K562 (cell line): ENCODE data around the gene PIGQ. TPM values are rescaled to one million over a fixed set of nuclear protein-coding genes. Genes with fewer than 3 reads are reported as not detected.

Source experiments
- CBFA2T2 ChIP-seq: fragments of 450-650 bp; conservative IDR thresholded peaks from 2 replicates; pipeline ENCODE4 v1.6.1; 2017; ENCODE audit warnings: mild to moderate bottlenecking
- CREB1 ChIP-seq, 2 experiments: sonication (generic) in 1 of 2; formaldehyde crosslinking in 1 of 2; IDR thresholded peaks; 2 replicates each; pipeline versions ENCODE4 v1.6.1 to v1.8.0; 2012 to 2022; ENCODE audit warnings: inconsistent platforms in 1 of 2, mild to moderate bottlenecking in 1 of 2, missing genetic modification reagents in 1 of 2, moderate library complexity in 1 of 2
- DDX20 ChIP-seq: fragments of 450-650 bp; IDR thresholded peaks from 2 replicates; pipeline ENCODE4 v1.6.1; 2016; ENCODE audit warnings: missing genetic modification characterization, low read depth, mild to moderate bottlenecking, missing compliant biosample characterization, moderate library complexity
- DPF2 ChIP-seq: fragments of 450-650 bp; IDR thresholded peaks from 2 replicates; pipeline ENCODE4 v1.6.1; 2016
- GMEB1 ChIP-seq: fragments of 250-450 bp; sonication (Bioruptor Pico); IDR thresholded peaks from 2 replicates; pipeline ENCODE4 v1.4.0; 2020; ENCODE audit warnings: mild to moderate bottlenecking
- HCFC1 ChIP-seq: IDR thresholded peaks from 2 replicates; pipeline ENCODE4 v1.6.1; 2012; ENCODE audit warnings: low read depth, low read length, improper control_type of control experiment
- MAZ ChIP-seq, 2 experiments: fragments of 450-650 bp in 1 of 2; sonication (generic) in 1 of 2; formaldehyde crosslinking; IDR thresholded peaks in 1 of 2; conservative IDR thresholded peaks in 1 of 2; 2 replicates each; pipeline versions ENCODE4 v1.4.0 to v1.5.0; 2020; ENCODE audit warnings: mild to moderate bottlenecking in 1 of 2, missing genetic modification reagents in 1 of 2
- MEIS2 ChIP-seq: fragments of 450-650 bp; IDR thresholded peaks from 2 replicates; pipeline ENCODE4 v1.6.1; 2014; ENCODE audit warnings: mild to moderate bottlenecking; ENCODE audit not compliant: partially characterized antibody
- MLLT1 ChIP-seq, 2 experiments: fragments of 450-650 bp; IDR thresholded peaks; 2 replicates each; pipeline ENCODE4 v1.6.1; 2016
- PBX2 ChIP-seq, 2 experiments: IDR thresholded peaks in 1 of 2; conservative IDR thresholded peaks in 1 of 2; 2 replicates each; pipeline ENCODE4 v1.6.1; 2016; ENCODE audit warnings: low read depth in 2 of 2, mild to moderate bottlenecking in 1 of 2, missing compliant biosample characterization in 1 of 2, missing genetic modification characterization in 1 of 2, moderate library complexity in 1 of 2
- SNAPC5 ChIP-seq: fragments of 250-450 bp; sonication (Bioruptor Pico); IDR thresholded peaks from 2 replicates; pipeline ENCODE4 v1.8.0; 2021; ENCODE audit warnings: moderate library complexity, mild to moderate bottlenecking, inconsistent platforms
- TBL1XR1 ChIP-seq, 2 experiments: IDR thresholded peaks; 2 replicates each; pipeline ENCODE4 v1.6.1; 2012; ENCODE audit warnings: improper control_type of control experiment in 2 of 2, low read length in 2 of 2, mild to moderate bottlenecking in 1 of 2
- YY1 ChIP-seq, 3 experiments: IDR thresholded peaks; 2 replicates each; pipeline ENCODE4 v1.6.1; 2011; ENCODE audit warnings: low read length in 2 of 3, mild to moderate bottlenecking in 2 of 3, moderate library complexity in 2 of 3, borderline replicate concordance in 1 of 3, control low read depth in 1 of 3, low read depth in 1 of 3; ENCODE audit not compliant: insufficient read depth in 3 of 3, insufficient replicate concordance in 2 of 3, control insufficient read depth in 1 of 3, insufficient read length in 1 of 3; ENCODE audit errors: extremely low read depth in 1 of 3
- ZBTB2 ChIP-seq: fragments of 450-650 bp; IDR thresholded peaks from 2 replicates; pipeline ENCODE4 v1.6.1; 2016; ENCODE audit warnings: antibody characterized with exemption
- ZNF639 ChIP-seq, 2 experiments: fragments of 200-800 bp in 1 of 2; sonication (Bioruptor generic) in 1 of 2; sonication (generic) in 1 of 2; formaldehyde crosslinking in 1 of 2; IDR thresholded peaks in 1 of 2; conservative IDR thresholded peaks in 1 of 2; 2 replicates each; pipeline versions ENCODE4 v1.5.0 to v1.6.1; 2016 to 2020; ENCODE audit warnings: missing compliant biosample characterization in 1 of 2, missing genetic modification characterization in 1 of 2, missing genetic modification reagents in 1 of 2
- polyA plus RNA-seq, 8 experiments: library from polyadenylated mRNA; depleted of rRNA in 4 of 8; stranded (reverse) in 5 of 8; unstranded in 3 of 8; fragments of >200 nt; fragmentation: Nextera tagmentation in 2 of 8; fragmentation: Illumina TruSeq in 1 of 8; extraction: Ambion mirVana in 2 of 8; extraction: Trizol in 1 of 8; gene quantifications; 2 replicates each; pipeline versions ENCODE4 v1.2.1 to v1.2.3, GENCODE V29; 2011 to 2014; ENCODE audit warnings: inconsistent platforms in 1 of 8, missing spikeins in 1 of 8
- total RNA-seq, 7 experiments: library from RNA; depleted of rRNA in 6 of 7; stranded (reverse); fragments of >200 nt in 6 of 7; fragmentation: Illumina TruSeq in 2 of 7; extraction: Trizol in 2 of 7; gene quantifications; 2 replicates each; pipeline versions ENCODE4 v1.2.1 to v1.2.3, GENCODE V29; 2011 to 2021; ENCODE audit warnings: low replicate concordance in 1 of 7

PIGQ gene
- total and polyA plus RNA-seq, 9 of the 15 experiments (the other 6 are each of a cell fraction or from before 2014, with no cell fraction given): 0.20 to 49.6 (median 11.7) TPM

- TF ChIP-seq MLLT1 (IDR thresholded peaks at IDR 0.05): peak; percentile 18 to 86; a peak in 2 of 4 replicates
- peak; percentile 43 to 54; a peak in 2 of 4 replicates for TF ChIP-seq MAZ (CRISPR knock-in tag; conservative IDR thresholded peaks at IDR 0.05 in 1 of 2, IDR thresholded peaks at IDR 0.05 in 1 of 2)
- 0 out of 2 replicates have a peak, but pooled peaks have one; percentile 18 for TF ChIP-seq DPF2
- peak in 1 of 3 experiments; percentile 26 for TF ChIP-seq YY1 (IDR thresholded peaks at IDR 0.05; ENCODE audit: borderline replicate concordance in 1 of 3, control insufficient read depth in 1 of 3, extremely low read depth in 1 of 3, insufficient read depth in 3 of 3, insufficient read length in 1 of 3, insufficient replicate concordance in 2 of 3, low read depth in 1 of 3, low read length in 2 of 3)
- peak; percentile 71; the same call in 1 of the 2 replicates for TF ChIP-seq CREB1 (IDR thresholded peaks at IDR 0.05)
- peak; percentile 78 for TF ChIP-seq CREB1 (CRISPR knock-in tag; IDR thresholded peaks at IDR 0.05)
- peak; percentile 31 for TF ChIP-seq MEIS2
- TF ChIP-seq ZBTB2: peak; percentile 54; the same call in 1 of the 2 replicates
- TF ChIP-seq SNAPC5: no peak
- no peak for TF ChIP-seq DDX20 (tag)
- no peak for TF ChIP-seq CBFA2T2
- TF ChIP-seq ZNF639 (CRISPR knock-in tag; conservative IDR thresholded peaks at IDR 0.05 in 1 of 2, IDR thresholded peaks at IDR 0.05 in 1 of 2): peak in 1 of 2 experiments; percentile 93; a peak in 2 of 4 replicates
- TF ChIP-seq HCFC1: peak; percentile 44; the same call in 1 of the 2 replicates
- TF ChIP-seq PBX2 (CRISPR knock-in tag; IDR thresholded peaks at IDR 0.05; ENCODE audit: low read depth): peak; percentile 98
- TF ChIP-seq PBX2 (tag; conservative IDR thresholded peaks at IDR 0.05; ENCODE audit: low read depth): peak; percentile 99
- peak; percentile 44; the same call in 1 of the 2 replicates for TF ChIP-seq GMEB1 (CRISPR knock-in tag)
- TF ChIP-seq TBL1XR1 (IDR thresholded peaks at IDR 0.05; ENCODE audit: low read length in 2 of 2): 0 out of 4 replicates have a peak, but pooled peaks of 1 of the 2 experiments have one; percentile 15
Observed at GRCh38 chr16:589658-590187, 20.0 kb downstream of the PIGQ start, which contains the start of gene RAB40C (continued).
